Breast epithelium (tissue), 3 donors: ENCODE results near the gene CDC73.

Experiments
- POLR2A ChIP-seq: fragments of 450-650 bp; IDR thresholded peaks from one replicate; pipeline ENCODE4 v1.6.1; 2016; ENCODE audit warnings: antibody characterized with exemption, mild to moderate bottlenecking, moderate library complexity
- TF ChIP-seq, protein P1 (sequence below), 3 donors: fragments of 450-650 bp; IDR thresholded peaks; one replicate each; pipeline ENCODE4 v1.5.1; 2016 to 2017; ENCODE audit warnings: antibody characterized with exemption in 3 of 3, mild to moderate bottlenecking in 3 of 3, moderate library complexity in 3 of 3

DNA sequence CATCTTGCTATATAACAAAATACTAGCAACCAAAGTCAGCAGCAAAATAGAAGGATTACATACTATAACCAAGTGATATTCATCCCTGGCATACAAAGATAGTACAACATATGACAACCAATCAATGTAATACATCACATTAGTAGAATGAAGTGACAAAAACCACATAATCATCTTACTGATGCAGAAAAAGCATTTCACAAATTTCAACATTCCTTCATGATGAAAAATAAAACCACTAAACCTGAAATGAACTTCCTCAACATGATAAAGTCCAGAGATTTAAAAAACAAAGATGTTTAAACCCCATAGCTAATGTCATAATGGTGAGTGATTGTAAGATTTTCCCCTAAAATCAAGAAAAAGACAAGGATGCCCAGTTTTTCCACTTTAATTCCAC is 43.8 kb upstream of the CDC73 start:
- TF ChIP-seq, protein P1, sequence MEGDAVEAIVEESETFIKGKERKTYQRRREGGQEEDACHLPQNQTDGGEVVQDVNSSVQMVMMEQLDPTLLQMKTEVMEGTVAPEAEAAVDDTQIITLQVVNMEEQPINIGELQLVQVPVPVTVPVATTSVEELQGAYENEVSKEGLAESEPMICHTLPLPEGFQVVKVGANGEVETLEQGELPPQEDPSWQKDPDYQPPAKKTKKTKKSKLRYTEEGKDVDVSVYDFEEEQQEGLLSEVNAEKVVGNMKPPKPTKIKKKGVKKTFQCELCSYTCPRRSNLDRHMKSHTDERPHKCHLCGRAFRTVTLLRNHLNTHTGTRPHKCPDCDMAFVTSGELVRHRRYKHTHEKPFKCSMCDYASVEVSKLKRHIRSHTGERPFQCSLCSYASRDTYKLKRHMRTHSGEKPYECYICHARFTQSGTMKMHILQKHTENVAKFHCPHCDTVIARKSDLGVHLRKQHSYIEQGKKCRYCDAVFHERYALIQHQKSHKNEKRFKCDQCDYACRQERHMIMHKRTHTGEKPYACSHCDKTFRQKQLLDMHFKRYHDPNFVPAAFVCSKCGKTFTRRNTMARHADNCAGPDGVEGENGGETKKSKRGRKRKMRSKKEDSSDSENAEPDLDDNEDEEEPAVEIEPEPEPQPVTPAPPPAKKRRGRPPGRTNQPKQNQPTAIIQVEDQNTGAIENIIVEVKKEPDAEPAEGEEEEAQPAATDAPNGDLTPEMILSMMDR (IDR thresholded peaks at IDR 0.05), result no peak
- TF ChIP-seq POLR2A, result no peak
